AG08396 (cell line): ENCODE measurements around the gene MUC20.
A peak's percentile ranks its signal among the peaks of the same experiment; 100 is the strongest.

Experiments used
- DNase-seq: peaks from one replicate; pipeline ENCODE4 v3.0.0; 2012; ENCODE audit warnings: low spot score, mixed read lengths

Gene MUC20

DNA sequence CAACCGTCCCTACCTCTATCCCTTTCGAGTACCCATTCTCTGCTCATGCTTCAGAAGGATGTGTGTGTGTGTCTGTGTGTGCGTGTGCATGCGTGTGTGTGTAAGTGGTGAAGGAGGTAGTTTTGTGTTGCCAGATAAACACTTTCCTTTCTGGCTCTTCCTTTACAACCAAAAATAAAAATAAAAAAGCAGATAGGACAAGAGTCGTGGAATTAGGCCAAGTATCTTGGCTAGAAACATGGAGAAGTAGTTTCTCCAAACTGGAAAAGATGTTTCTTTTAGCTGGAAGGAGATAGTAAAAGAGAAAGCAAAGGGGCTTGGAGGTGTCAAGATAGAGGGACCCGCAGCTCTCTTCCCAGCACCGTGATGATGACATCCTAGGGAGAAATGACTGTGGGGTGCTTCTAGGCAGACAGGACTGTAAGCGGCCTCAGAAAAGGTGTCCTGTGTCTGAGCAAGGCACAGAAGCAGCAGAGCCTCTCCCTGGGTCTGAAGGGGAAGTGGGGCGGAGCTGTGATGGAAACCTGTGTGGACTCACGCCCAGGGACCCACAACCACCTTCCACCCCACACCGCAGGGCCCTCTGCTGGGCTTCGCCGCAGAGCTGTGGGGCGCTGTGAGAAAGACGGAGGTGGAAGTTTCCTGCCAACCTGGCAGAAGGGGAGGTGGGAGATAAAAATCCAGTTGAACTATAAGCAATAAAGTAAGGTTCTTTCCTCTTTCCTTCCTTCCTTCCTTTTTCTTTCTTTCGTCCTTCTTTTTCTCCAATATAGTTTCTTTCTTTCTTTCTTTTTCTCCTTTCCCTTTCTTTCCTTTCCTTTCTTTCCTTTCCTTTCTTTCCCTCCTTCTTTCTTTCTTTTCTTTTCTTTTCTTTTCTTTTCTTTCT lies 35.3 kb downstream of the MUC20 start:
- no peak for DNase-seq

DNA sequence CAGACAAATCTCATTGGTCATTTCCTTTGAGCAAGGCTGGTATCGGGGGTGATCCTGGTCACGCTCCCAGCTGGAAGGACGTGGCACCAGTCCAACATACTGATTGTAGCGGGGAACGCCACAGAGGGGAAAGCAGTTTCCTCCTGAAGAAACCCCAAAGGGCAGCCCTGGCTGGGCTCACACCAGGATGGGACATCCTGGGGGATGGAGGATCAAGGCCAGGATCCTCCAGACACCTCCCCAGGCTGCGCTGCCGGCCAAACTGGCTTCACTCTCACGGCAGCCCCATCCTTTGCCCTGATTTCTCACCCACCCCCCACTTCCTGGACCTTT lies 36.6 kb downstream of the MUC20 start:
- DNase-seq = no peak

DNA sequence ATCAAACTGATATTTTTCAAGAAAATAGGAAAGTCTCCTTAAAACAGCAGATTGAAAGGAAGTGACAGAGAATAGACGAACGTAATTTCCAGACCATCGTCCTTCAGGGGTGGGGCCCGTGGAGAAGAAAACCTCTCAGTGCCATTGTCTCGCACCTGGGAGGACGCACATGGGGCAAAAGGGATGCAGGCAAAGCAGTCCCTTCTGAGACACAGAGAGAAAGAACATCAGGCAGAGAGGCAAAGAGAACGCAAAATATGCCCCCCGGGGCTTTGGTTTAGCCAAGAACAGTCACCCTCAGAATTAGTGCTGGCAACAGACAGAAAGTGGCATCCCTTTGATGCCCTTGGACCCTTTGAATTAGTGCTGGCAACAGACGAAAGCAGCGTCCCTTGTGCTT lies 37.0 kb downstream of the MUC20 start:
- DNase-seq = no peak

- no peak for DNase-seq
Observed at GRCh38 chr3:195758721-195759353, 38.1 kb downstream of the MUC20 start.

DNA sequence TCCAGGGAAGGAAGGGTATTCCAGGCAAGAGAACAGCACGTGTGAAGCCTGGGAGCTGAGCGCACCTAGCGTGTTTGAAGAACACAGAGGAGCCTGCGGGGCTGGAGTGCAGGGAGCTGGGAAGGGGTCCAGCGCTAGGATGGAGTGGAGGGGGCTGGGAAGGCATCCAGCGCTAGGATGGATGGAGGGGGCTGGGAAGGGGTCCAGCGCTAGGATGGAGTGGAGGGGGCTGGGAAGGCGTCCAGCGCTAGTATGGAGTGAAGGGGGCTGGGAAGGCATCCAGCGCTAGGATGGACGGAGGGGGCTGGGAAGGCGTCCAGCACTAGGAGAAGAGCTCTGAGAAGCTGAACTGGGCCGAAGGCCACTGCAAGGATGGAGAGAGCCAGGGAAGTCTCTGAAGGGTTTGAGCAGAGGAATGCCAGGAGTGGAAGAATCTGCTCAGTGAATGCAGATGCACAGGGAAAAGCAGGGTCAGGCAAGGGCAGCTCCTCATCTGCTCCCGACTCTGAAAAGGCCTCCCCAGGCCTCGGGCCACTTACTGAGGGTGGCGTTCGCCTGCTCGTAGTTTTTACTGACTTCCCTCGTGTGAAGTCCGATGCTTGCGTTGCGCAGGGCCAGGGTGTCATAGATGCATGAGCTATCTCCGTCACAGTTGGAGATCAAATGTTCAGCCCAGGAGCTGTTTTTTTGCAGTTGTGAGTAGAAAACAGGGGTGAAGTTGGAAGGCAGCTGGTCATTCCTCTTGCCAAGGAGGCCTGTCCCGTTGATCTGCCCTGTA lies 39.8 kb downstream of the MUC20 start:
- DNase-seq = peak; percentile 11

DNA sequence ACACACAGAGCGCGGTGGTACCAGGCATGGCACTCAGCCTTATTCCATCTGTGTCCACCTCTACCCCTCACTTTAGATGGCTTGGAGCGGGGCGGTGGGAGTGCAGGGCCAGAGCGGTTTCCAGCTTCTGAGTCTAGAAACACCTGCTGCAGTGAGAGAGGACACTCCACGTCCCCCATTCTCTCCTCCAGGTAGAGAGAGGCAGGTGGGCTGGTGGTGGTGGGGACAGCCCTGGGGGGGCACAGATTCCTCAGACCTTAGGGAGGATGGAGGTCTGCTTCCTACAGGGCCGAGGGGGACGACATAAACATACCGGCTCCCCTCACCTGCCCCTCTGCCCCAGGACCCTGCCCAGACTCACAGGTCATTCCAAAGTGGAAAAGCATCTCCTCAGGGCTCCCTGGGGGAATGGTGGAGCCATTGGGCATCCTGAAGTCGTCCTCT lies 40.4 kb downstream of the MUC20 start:
- no peak for DNase-seq

GRCh38 chr3:195761567-195762248 lies 40.9 kb downstream of the MUC20 start:
- no peak for DNase-seq

DNA sequence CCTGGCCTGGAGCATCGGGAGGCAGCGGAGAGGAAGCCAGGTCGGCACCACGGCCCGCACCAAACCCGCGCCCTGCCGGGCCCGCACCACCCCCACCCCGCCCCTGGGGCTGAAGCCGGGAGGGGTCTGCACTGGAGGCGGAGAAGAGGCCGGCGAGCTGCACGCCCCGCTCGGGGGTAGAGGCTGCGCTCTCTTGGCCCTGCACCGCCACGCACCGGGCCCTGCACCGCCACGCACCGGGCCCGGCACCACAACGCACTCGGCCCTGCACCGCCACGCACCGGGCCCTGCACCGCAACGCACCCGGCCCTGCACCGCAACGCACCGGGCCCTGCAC lies 41.4 kb downstream of the MUC20 start:
- DNase-seq = no peak

DNA sequence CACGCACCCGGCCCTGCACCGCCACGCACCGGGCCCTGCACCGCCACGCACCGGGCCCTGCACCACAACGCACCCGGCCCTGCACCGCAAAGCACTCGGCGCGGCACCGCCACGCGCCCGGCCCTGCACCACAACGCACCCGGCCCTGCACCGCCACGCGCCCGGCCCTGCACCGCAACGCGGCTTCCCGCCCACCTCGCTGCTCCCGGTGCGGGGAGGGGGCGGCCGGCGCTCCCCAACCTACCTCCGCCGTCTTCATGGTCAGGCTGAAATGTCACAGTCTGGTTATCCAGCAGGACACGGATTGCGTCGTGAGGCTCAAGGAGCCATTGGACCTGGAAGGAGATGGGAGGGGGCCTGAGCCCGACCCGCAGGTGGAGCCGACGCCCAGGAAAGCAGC lies 41.8 kb downstream of the MUC20 start:
- DNase-seq = no peak

- DNase-seq = no peak
Observed at GRCh38 chr3:195763076-195763830, 42.5 kb downstream of the MUC20 start.

GRCh38 chr3:195763843-195764825 lies 43.4 kb downstream of the MUC20 start:
- DNase-seq = no peak

GRCh38 chr3:195764961-195765706 lies 44.4 kb downstream of the MUC20 start:
- no peak for DNase-seq

DNA sequence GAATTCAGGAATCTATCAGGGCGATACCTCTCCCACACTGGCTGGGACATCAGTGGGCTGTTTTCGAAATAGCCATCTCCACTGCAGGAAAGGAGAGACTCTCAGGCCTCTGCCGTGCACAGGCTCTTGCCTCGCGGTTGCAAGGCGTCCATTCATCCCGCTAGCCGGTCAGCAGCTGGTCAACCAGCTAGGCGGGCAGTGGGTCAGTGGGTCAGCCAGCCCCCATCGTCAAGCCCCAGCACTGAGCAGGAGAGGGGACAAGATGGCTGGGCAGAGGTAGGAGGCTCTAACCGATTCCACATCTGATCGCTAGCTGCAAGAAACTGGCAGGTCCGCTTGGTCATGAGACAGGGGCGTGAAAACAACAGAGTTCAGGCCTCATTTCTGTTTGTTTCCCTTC lies 45.9 kb downstream of the MUC20 start:
- no peak for DNase-seq

GRCh38 chr3:195767792-195768191 lies 47.0 kb downstream of the MUC20 start:
- DNase-seq = no peak

DNA sequence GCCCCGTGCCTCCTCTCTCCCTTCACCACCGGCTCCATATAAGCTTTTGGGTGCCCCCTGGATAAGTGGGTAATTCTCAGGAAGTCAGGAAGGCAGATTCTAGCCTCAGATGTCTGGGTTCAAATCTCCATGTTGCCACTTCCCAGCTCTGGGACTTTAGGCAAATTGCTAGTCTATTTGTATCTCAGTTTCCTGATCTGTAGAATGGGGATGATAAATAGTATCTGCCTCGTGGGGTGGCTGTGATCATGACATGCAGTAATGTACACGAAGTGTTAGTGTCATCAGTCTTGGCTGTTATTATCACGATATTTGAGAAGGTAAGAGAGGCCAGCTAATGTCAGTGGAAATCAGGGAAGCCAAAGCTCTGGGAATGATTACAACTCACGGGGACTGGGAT lies 47.6 kb downstream of the MUC20 start:
- DNase-seq = no peak

- DNase-seq = no peak
Observed at GRCh38 chr3:195768831-195769303, 48.1 kb downstream of the MUC20 start.

GRCh38 chr3:195769551-195769950 lies 48.8 kb downstream of the MUC20 start:
- no peak for DNase-seq

- DNase-seq = no peak
Observed at GRCh38 chr3:195770081-195770840, 49.5 kb downstream of the MUC20 start.
